Natural killer cell (primary cell): ENCODE results near the gene OLFML2A. TPM values are rescaled to one million over a fixed set of nuclear protein-coding genes. Genes with fewer than 3 reads are reported as not detected.

Experiments used
- ATAC-seq, 3 donors: fragments of 150-1000 bp in 2 of 3; fragments of 200-7000 bp in 1 of 3; cut with Tn5 transposase; 1 replicate in 1 of 3; 2 replicates in 2 of 3; pipeline ENCODE4 v1.10.0; 2021; ENCODE audit warnings: mild to moderate bottlenecking in 2 of 3, moderate library complexity in 2 of 3
- DNase-seq, 2 donors: peaks; one replicate each; pipeline versions ENCODE4 v3.0.0 to v3.0.0-alpha.2; 2013 to 2021; ENCODE audit warnings: mixed read lengths in 1 of 2
- H3K27ac ChIP-seq: one replicate; pipeline ENCODE4 v1.5.1; 2013; ENCODE audit warnings: mild to moderate bottlenecking, low read length
- H3K27me3 ChIP-seq: one replicate; pipeline ENCODE4 v1.6.1; 2013; ENCODE audit warnings: low read length; ENCODE audit not compliant: control insufficient read depth, insufficient read depth
- H3K36me3 ChIP-seq: one replicate; pipeline ENCODE4 v1.6.1; 2013; ENCODE audit warnings: low read length; ENCODE audit not compliant: control insufficient read depth, insufficient read depth
- H3K4me1 ChIP-seq: one replicate; pipeline ENCODE4 v1.6.1; 2013; ENCODE audit warnings: low read length; ENCODE audit not compliant: control insufficient read depth, insufficient read depth
- H3K4me3 ChIP-seq: one replicate; pipeline ENCODE4 v1.5.1; 2013; ENCODE audit warnings: low read length
- H3K9me3 ChIP-seq: one replicate; pipeline ENCODE4 v1.6.1; 2013; ENCODE audit warnings: low read length; ENCODE audit not compliant: control insufficient read depth, insufficient read depth
- H3K27ac Mint-ChIP-seq, 2 donors: one replicate each; pipeline ENCODE4 v1.8.0; 2022; ENCODE audit warnings: mild to moderate bottlenecking in 2 of 2, mixed read lengths in 2 of 2, moderate library complexity in 1 of 2
- H3K27me3 Mint-ChIP-seq, 2 donors: one replicate each; pipeline ENCODE4 v1.8.0; 2022; ENCODE audit warnings: low read depth in 2 of 2, mixed read lengths in 2 of 2
- H3K36me3 Mint-ChIP-seq: one replicate; pipeline ENCODE4 v1.8.0; 2022; ENCODE audit warnings: mixed read lengths
- H3K4me1 Mint-ChIP-seq, 2 donors: one replicate each; pipeline ENCODE4 v1.8.0; 2022; ENCODE audit warnings: mixed read lengths in 2 of 2
- H3K4me3 Mint-ChIP-seq: one replicate; pipeline ENCODE4 v1.8.0; 2022; ENCODE audit warnings: mild to moderate bottlenecking, moderate library complexity, mixed read lengths
- H3K9me3 Mint-ChIP-seq, 2 donors: one replicate each; pipeline ENCODE4 v1.8.0; 2022; ENCODE audit warnings: mixed read lengths in 2 of 2
- CTCF ChIP-seq: fragments of 200-600 bp; IDR thresholded peaks from one replicate; pipeline ENCODE4 v1.8.0; 2022; ENCODE audit warnings: antibody characterized with exemption
- WGBS: methylation state at CpG from one replicate; pipeline ENCODE4 v1.1.7; 2013; ENCODE audit warnings: missing lambda C conversion rate; ENCODE audit not compliant: insufficient coverage; 5-methylcytosine and 5-hydroxymethylcytosine counted together
- intact Hi-C: fragments of 100-400 bp; cut with micrococcal nuclease; formaldehyde crosslinking; loops from one replicate; pipeline ENCODE4 v1.14.2; 2022
- total RNA-seq, 4 donors: library from RNA; stranded (reverse); fragments of 120-200 nt in 1 of 4; gene quantifications; one replicate each; pipeline versions ENCODE4 v1.2.3 to v1.2.4, GENCODE V29; 2013 to 2022

The OLFML2A gene
- total RNA-seq, 3 donors from 2014 or later (not counting 1 experiment from before 2014, with no cell fraction given), result not detected

- ATAC-seq (no peak), DNase-seq (no peak)
- intact Hi-C loops, result no loop called here
- TF ChIP-seq CTCF, result no peak
- H3K4me3 ChIP-seq, result no peak overlapping the region
- no peaks in the 10 kb centered on the region for H3K9me3 ChIP-seq
- H3K27ac ChIP-seq, result no peak overlapping the region
- peaks cover 9% of the 10 kb centered on the region for H3K4me1 ChIP-seq
- no peak overlapping the region for H3K4me3 Mint-ChIP-seq
- WGBS, result 92% methylated on average over 10 of the region's 11 CpGs
- no peaks in the 10 kb centered on the region for H3K9me3 Mint-ChIP-seq
- peaks cover 9% of the 10 kb centered on the region for H3K27me3 ChIP-seq
- H3K27me3 Mint-ChIP-seq, result peaks cover 14 to 22% of the 10 kb centered on the region in 2 donors
- no peaks in the 10 kb centered on the region for H3K36me3 Mint-ChIP-seq
- H3K27ac Mint-ChIP-seq, result no peak overlapping the region
- H3K36me3 ChIP-seq, result no peaks in the 10 kb centered on the region
- H3K4me1 Mint-ChIP-seq, result peaks cover 16 to 18% of the 10 kb centered on the region in 2 donors
These were observed 1.8 kb downstream of the OLFML2A start for GRCh38 chr9:124778575-124779367.

GRCh38 chr9:124779368-124780059, 2.6 kb downstream of the OLFML2A start:
- intact Hi-C loops, result no loop called here
- Mint-ChIP-seq H3K36me3 (no peaks in the 10 kb centered on the region), H3K27me3 (peaks cover 14 to 22% of the 10 kb centered on the region in 2 donors), H3K27ac (no peak overlapping the region), H3K4me3 (no peak overlapping the region), H3K9me3 (no peaks in the 10 kb centered on the region), H3K4me1 (peaks cover 10 to 12% of the 10 kb centered on the region in 2 donors)
- DNase-seq (no peak), ATAC-seq (no peak)
- 91% methylated on average over 6 of the region's 6 CpGs for WGBS
- Histone ChIP-seq H3K4me3 (no peak overlapping the region), H3K36me3 (no peaks in the 10 kb centered on the region), H3K9me3 (no peaks in the 10 kb centered on the region), H3K27me3 (peaks cover 9% of the 10 kb centered on the region), H3K27ac (no peak overlapping the region), H3K4me1 (peaks cover 9% of the 10 kb centered on the region)
- TF ChIP-seq CTCF, result no peak

GRCh38 chr9:124780060-124780756, 3.3 kb downstream of the OLFML2A start:
- intact Hi-C loops, result no loop called here
- Mint-ChIP-seq H3K4me1 (peaks cover 10% of the 10 kb centered on the region in 2 donors), H3K27ac (no peak overlapping the region), H3K4me3 (no peak overlapping the region), H3K27me3 (peaks cover 14 to 22% of the 10 kb centered on the region in 2 donors), H3K36me3 (no peaks in the 10 kb centered on the region), H3K9me3 (no peaks in the 10 kb centered on the region)
- WGBS, result 92% methylated on average over 13 of the region's 14 CpGs
- Histone ChIP-seq H3K9me3 (no peaks in the 10 kb centered on the region), H3K36me3 (no peaks in the 10 kb centered on the region), H3K27ac (no peak overlapping the region), H3K4me3 (no peak overlapping the region), H3K27me3 (peaks cover 9% of the 10 kb centered on the region), H3K4me1 (peaks cover 9% of the 10 kb centered on the region)
- no peak for TF ChIP-seq CTCF
- no peak for ATAC-seq
- no peak for DNase-seq
